HG03175 (cell line): Measurements from ENCODE around the gene HSD17B4.
A peak's percentile ranks its signal among the peaks of the same experiment; 100 is the strongest.
"Not testable (repeated sequence)": the region's sequence is repeated elsewhere in the genome, so short reads cannot be mapped to it uniquely, and the experiment has no call there.

Experiments used
- ATAC-seq: cut with Tn5 transposase; IDR thresholded peaks from one replicate; pipeline ENCODE4 v1.9.1; 2021; ENCODE audit warnings: mild to moderate bottlenecking, moderate library complexity; ENCODE audit not compliant: unreplicated experiment

HSD17B4 gene

GRCh38 chr5:119478781-119479180, 26.5 kb downstream of the HSD17B4 start:
- ATAC-seq = no peak

- not testable (repeated sequence) for ATAC-seq
These were observed 28.3 kb downstream of the HSD17B4 start for GRCh38 chr5:119480629-119481028.

DNA sequence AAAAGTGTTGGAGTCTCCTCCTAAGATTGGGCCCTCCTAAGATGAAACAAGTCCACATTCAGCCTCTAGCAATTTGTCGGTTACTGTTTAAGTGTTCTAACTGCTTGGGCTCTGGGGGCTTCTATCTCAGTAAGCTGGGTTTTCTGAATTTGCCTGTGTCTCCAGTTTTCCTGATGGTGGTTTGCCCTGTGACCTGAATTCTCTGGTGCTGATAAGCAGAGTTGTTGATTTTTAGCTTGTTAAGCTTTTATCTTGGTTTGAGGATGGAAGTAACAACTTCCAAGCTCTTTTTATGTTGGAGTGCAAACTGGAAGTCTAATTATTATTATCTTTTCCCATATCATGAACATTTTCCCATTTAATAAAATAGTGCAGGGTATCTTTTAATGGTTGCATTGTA, 30.9 kb downstream of the HSD17B4 start:
- no peak for ATAC-seq

DNA sequence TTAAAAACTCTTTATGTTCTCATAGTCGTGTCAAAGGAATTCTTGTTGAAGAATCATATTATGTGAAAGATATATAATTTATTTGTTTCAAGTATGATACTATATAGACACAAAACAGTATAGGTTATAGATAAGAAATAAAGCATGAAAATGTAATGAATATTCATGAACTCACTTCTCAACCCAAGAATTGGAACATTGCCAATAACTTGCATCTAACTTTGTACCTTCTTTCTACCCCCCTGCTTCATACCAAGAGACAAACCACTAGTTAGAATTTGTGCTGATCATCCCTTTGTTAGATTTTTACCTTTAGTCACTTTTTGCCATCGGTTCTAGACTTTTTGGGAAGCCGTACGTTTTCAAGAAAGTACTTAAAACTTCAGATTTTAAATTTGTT, 32.6 kb downstream of the HSD17B4 start:
- no peak for ATAC-seq

DNA sequence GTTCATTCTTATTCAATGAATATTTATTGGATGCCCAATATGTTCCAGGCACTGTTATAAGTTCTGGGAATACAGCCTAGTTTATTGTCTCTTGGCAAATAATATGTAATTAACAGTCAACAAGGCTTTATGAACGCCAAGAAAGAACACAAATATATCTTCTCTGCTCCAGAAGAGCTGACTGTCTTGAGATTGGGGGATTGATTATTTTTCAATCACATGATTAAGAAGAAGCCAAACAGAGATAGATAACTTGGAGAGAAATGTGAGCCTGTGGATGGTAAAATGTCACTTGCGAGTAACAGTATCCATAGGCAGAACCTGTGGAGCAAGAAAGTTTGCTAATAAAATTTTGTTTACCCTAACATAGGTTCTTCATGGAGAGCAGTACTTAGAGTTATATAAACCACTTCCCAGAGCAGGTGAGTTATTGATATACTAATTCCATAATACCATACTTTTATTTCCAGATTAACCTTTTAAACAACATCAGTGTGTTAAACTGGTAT, 49.4 kb downstream of the HSD17B4 start:
- no peak for ATAC-seq

DNA sequence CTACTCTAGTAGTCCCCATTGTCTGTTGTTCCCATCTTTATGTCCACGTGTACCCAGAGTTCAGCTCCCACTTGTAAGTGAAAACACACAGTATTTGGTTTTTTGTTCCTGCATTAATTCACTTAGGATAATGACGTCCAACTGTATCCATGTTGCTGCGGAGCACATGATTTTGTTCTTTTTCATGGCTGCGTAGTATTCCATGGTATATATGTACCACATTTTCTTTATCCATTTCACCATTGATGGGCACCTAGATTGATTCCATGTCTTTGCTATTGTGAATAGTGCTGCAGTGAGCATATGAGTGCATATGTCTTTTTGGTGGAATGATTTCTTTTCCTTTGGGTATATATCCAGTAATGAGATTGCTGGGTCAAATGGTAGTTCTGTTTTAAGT, 51.6 kb downstream of the HSD17B4 start:
- not testable (repeated sequence) for ATAC-seq

GRCh38 chr5:119512277-119512676, 60.0 kb downstream of the HSD17B4 start:
- ATAC-seq = no peak

GRCh38 chr5:119515192-119515591, 62.9 kb downstream of the HSD17B4 start:
- ATAC-seq = no peak

- not testable (repeated sequence) for ATAC-seq
These were observed 64.8 kb downstream of the HSD17B4 start for GRCh38 chr5:119517115-119517514.

- no peak for ATAC-seq
These were observed 68.9 kb downstream of the HSD17B4 start for GRCh38 chr5:119521232-119521631.

DNA sequence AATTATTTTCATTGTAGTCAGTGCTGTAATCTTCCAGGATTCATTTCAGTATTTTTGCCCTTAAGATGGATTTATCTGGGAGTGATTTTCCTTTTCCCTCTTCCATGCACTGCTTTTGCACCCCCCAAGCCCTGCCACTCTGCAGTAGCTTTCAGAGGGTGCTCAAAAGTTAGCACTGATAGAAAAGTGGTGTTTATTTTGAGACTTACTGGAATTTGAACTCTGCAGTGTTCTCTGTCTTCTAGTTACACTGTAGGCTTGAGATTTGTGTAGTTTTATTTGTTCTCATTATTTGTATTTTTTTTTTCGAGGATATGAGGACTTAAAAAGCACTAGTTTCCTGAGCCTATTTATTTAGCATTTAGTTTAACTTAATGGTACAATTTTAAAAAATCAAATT, 70.5 kb downstream of the HSD17B4 start:
- ATAC-seq = no peak

- ATAC-seq = no peak
These were observed 72.2 kb downstream of the HSD17B4 start for GRCh38 chr5:119524485-119524884.

DNA sequence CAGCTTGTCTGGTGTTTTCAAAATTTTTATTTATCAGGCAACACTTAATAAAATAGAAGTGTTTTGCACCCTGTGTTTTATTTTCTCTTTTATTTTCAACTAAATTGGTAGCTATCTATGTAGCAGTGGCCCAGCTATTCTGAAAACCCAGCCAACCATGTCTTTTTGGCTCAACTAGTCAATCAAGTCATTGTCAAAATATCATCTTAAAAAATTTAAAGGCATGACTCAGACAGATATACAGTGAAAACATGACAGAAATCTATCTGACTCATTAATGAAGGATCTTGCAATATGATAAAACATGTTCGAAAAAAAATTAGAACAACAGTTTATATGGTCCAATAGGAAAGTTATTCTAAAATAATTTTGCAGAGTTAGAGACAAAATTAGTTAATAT, 75.1 kb downstream of the HSD17B4 start:
- ATAC-seq = no peak

DNA sequence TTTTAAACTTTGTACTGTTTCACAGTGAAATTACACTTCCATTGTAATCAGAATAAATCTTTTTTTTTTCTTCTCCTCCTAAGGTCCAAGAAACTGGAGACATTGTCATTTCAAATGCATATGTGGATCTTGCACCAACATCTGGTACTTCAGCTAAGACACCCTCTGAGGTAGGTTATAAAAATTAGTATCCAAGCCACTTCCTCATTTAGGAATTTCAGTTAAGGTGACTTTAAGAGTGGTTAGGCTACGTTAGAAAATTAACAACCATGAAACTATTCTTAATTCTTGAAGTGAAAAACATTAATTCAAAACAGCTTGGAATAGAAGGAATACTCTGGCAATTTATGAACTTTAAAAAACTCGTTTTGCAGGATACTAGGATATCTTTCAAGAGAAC, 77.5 kb downstream of the HSD17B4 start:
- no peak for ATAC-seq

- ATAC-seq = no peak
These were observed 80.3 kb downstream of the HSD17B4 start for GRCh38 chr5:119532637-119533036.

GRCh38 chr5:119537704-119538103, 85.4 kb downstream of the HSD17B4 start:
- peak; percentile 99 for ATAC-seq

GRCh38 chr5:119541716-119542115, 89.4 kb downstream of the HSD17B4 start:
- ATAC-seq = no peak

- no peak for ATAC-seq
These were observed 99.5 kb downstream of the HSD17B4 start for GRCh38 chr5:119551819-119552218.

- ATAC-seq = no peak
These were observed 102.3 kb downstream of the HSD17B4 start for GRCh38 chr5:119554597-119554996.

- no peak for ATAC-seq
These were observed 118.6 kb downstream of the HSD17B4 start for GRCh38 chr5:119570910-119571309.

DNA sequence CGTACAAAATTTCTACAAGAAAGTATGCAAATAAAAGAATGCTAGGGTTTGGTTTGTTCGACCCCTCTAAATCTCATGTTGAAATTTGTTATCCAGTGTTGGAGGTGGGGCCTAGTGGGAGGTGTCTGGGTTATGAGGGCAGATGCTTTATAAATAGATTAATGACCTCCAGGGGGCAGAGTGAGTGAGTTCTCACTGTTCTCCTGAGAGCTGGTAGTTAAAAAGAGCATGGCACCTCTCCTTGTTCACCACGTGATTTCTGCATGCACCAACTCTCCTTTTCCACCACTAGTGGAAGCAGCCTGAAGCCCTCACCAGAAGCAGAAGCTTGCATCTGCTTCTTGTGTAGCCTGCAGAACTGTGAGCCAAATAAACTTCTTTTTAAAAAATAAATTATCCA, 126.6 kb downstream of the HSD17B4 start:
- ATAC-seq = peak; percentile 67

DNA sequence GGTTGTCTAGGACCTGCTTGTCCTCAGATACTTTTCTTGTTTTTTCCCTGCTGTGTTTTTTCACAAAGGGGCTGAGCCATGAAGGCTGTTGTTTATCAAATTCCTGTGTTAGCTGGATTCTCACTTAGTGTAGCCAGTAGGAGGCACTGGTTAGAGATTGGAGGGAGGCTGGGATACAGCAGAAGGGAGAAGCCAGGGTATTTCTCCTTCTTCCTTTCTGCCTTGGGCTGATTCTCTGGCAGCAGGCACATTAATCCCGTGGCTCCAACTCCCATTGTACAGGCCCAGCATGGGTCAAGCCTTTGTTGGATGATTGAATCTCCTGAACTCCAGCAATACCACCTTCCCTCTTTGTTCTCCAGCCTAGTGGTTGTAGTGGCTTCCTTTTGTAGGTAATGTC, 130.7 kb downstream of the HSD17B4 start:
- ATAC-seq = no peak

DNA sequence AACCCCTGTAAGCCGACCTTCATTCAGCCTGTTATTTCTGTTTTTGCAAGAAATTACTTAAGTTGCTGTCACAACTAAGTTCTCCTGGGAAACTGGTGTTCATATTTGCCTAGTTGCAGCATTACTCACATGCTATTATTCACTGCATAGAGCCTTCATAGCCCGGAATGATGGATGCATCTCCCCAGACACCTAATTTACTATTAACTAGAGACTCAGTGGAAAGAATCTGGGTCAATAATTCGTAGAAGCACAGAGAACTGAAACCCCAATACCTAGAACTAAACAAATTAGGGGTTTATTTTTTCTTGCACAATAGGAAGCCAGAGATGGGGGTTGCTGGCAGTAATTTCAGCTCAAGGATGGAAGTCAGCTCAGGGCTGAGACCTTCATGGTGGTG, 131.4 kb downstream of the HSD17B4 start:
- ATAC-seq = peak; percentile 90
